Mucosa of stomach (tissue), 1 donor: ENCODE data around the gene MYH7.
"Not testable (repeated sequence)": the region's sequence is repeated elsewhere in the genome, so short reads cannot be mapped to it uniquely, and the experiment has no call there.

Experiments
- H3K27me3 ChIP-seq: one replicate; pipeline ENCODE4 v1.7.0; 2013; ENCODE audit warnings: mild to moderate bottlenecking, low read length; ENCODE audit not compliant: control insufficient read depth, insufficient read depth
- H3K36me3 ChIP-seq: one replicate; pipeline ENCODE4 v1.7.0; 2013; ENCODE audit warnings: low read length; ENCODE audit not compliant: control insufficient read depth, insufficient read depth
- H3K4me1 ChIP-seq: one replicate; pipeline ENCODE4 v1.7.0; 2013; ENCODE audit warnings: mild to moderate bottlenecking, low read length; ENCODE audit not compliant: control insufficient read depth, insufficient read depth
- H3K4me3 ChIP-seq: one replicate; pipeline ENCODE4 v1.7.0; 2013; ENCODE audit warnings: low read length
- H3K9ac ChIP-seq: one replicate; pipeline ENCODE4 v1.7.0; 2013; ENCODE audit warnings: mild to moderate bottlenecking, low read length, moderate library complexity
- H3K9me3 ChIP-seq: one replicate; pipeline ENCODE4 v1.7.0; 2013; ENCODE audit warnings: mild to moderate bottlenecking, low read length, moderate library complexity; ENCODE audit not compliant: control insufficient read depth
- donor health status: Pancreatic carcinoma.

Gene MYH7

DNA sequence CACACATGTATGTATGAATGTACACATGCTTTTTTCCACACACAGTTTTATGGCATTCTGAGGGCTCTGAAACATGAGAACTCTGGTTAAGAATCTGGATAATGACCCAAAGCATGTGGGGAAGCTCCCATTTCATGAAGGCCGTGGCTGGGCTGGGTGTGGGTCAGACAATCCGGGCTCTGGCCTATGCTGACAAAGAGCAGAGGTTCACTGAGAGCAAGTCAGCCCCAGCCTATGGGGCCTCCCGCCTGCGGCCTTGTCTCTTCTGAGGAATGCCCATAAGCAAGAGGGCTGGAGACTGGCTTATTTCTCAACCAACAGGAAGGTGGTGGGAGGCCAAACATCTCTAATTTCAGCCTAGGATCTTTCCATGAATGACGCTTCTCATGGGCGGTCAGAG is 35.9 kb downstream of the MYH7 start:
- no peak overlapping the region for H3K4me3 ChIP-seq
- no peaks in the 10 kb centered on the region for H3K9me3 ChIP-seq
- no peak overlapping the region for H3K9ac ChIP-seq
- H3K27me3 ChIP-seq, result peaks cover 13% of the 10 kb centered on the region
- H3K36me3 ChIP-seq, result no peaks in the 10 kb centered on the region
- H3K4me1 ChIP-seq, result no peaks in the 10 kb centered on the region

DNA sequence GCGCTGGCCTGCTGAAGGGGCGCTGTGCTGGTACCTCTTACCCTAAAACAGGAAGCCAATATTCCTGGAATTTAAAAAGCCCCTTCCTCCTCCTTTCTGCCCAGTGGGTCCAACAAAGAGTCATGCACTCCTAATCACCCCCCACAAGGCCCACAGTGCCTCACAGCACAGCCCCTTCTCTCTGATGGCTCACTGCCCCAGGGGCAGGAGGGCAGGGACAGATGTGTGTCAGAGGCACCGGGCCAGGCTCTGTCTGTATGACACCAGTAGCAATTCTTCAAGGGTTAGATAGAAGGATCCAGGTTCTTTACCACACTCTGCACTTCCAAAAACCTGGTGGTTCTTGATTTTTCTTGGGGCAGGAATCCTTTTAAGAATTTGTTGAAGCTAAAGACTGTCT is 36.3 kb downstream of the MYH7 start:
- Histone ChIP-seq H3K4me3 (no peak overlapping the region), H3K36me3 (no peaks in the 10 kb centered on the region)

DNA sequence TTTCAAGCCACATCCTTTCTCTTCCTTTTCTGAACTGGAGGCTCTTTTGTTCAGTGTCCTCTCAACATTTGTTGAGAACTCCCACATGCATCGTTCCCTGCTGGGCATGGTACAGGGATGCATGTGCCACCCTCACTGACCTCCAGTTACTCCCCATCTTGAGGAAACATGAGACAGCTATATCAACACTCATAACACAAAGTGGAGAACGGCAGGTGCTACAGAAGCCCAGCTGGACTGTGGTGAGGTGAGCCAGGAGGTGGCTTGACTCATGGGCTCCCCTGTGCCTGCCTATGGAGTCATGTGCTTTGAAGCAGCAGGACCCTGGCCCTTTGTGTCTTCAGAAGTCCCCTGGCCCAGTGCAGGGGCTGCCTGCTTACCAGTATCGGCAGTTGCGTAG is 37.1 kb downstream of the MYH7 start:
- Histone ChIP-seq H3K27me3 (peaks cover 11% of the 10 kb centered on the region), H3K9me3 (no peaks in the 10 kb centered on the region), H3K4me1 (no peaks in the 10 kb centered on the region), H3K4me3 (no peak overlapping the region), H3K36me3 (no peaks in the 10 kb centered on the region), H3K9ac (no peak overlapping the region)

More for the DNA sequence above, 36.3 kb downstream of the MYH7 start:
- Histone ChIP-seq H3K9ac (no peak overlapping the region), H3K4me1 (no peaks in the 10 kb centered on the region), H3K27me3 (peaks cover 13% of the 10 kb centered on the region), H3K9me3 (no peaks in the 10 kb centered on the region)

DNA sequence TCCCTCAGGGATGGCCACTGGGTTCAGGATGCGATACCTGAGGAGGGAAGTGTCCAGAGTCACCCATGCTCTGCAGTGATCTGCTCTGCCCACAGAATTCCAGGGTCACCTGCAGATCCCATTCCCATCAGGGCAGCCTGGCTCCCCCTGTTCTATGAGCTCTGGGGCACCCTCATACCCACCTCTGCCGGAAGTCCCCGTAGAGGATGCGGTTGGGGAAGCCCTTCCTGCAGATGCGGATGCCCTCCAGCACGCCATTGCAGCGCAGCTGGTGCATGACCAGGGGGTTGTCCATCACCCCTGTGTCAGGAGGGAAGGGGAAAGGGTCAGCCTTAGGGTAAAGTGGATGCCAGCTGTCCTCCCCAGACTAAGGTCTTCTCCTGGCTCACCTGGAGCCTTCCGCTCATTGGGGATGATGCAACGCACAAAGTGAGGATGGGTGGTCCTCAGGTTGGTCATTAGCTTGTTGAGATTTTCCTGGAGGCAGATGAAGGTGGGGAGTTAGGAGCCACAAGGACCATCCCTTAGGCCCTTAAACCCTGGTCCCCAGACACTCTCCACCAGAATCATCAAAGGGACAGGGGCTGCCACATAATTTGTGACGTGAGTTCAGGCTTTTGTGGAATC is 38.6 kb downstream of the MYH7 start:
- no peak overlapping the region for H3K4me3 ChIP-seq
- no peaks in the 10 kb centered on the region for H3K9me3 ChIP-seq
- no peaks in the 10 kb centered on the region for H3K36me3 ChIP-seq
- H3K27me3 ChIP-seq, result peaks cover under 1% of the 10 kb centered on the region
- no peaks in the 10 kb centered on the region for H3K4me1 ChIP-seq
- H3K9ac ChIP-seq, result no peak overlapping the region

DNA sequence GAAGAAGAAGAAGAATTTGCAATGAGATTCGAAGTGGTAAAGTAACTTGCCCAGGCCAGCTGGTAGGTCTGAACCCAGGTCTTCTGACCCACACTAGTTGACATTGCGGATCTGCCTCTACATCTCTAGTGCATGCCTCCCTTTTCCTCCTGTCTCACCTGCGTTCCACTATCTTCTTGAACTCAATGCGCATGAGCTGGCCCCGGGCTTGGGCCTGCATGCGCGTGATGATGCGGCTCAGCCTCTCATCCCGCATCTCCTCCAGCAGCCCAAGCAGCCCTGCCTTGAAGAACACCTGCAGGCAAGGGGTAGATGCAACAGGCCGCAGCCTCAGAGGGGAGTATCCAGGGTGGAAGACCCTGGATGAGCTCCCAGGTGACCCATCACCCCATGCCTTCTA is 39.3 kb downstream of the MYH7 start:
- Histone ChIP-seq H3K4me1 (no peaks in the 10 kb centered on the region), H3K27me3 (no peaks in the 10 kb centered on the region), H3K9me3 (no peaks in the 10 kb centered on the region), H3K4me3 (no peak overlapping the region), H3K9ac (no peak overlapping the region), H3K36me3 (no peaks in the 10 kb centered on the region)

DNA sequence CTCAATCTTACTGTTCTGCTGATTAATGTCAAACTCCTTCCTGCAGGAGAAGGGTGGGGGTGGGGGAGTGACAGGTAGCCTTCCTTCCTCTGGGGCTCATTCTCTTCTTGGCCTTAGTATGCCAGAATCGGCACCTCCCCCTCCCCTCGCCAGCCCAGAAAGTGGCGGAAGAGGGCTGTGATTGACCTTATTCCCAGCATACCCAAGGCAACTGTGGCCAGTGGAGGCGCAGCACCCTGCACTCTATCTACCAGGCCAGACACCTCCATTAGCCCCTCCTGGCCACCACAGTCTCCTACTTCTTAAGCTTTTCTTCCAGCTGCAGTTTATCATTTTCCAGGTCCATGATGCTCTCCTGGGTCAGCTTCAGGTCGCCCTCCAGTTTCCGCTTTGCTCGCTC is 42.8 kb downstream of the MYH7 start:
- no peaks in the 10 kb centered on the region for H3K27me3 ChIP-seq
- no peak overlapping the region for H3K4me3 ChIP-seq
- H3K36me3 ChIP-seq, result no peaks in the 10 kb centered on the region
- no peaks in the 10 kb centered on the region for H3K9me3 ChIP-seq
- no peak overlapping the region for H3K9ac ChIP-seq
- H3K4me1 ChIP-seq, result no peaks in the 10 kb centered on the region

DNA sequence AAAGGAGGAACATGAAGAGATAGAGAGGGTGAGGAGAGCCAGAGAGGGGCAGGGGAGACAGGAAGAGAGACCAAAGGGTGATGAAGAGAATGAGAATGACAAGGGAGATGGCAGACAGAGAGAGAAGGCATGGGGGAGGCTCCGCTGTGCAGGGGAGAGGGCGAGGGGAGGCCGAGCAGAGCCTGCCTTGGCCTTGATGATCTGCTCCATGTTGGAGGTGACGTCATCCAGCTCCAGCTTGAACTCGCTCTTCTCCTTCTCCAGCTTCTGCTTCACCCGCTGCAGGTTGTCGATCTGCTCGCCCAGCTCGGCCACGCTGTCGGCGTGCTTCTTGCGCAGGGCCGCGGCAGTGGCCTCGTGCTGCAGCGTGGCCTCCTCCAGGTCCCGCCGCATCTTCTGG is 45.6 kb downstream of the MYH7 start:
- H3K9me3 ChIP-seq, H3K4me3 ChIP-seq, H3K36me3 ChIP-seq, H3K27me3 ChIP-seq, H3K4me1 ChIP-seq, H3K9ac ChIP-seq: not testable (repeated sequence)

DNA sequence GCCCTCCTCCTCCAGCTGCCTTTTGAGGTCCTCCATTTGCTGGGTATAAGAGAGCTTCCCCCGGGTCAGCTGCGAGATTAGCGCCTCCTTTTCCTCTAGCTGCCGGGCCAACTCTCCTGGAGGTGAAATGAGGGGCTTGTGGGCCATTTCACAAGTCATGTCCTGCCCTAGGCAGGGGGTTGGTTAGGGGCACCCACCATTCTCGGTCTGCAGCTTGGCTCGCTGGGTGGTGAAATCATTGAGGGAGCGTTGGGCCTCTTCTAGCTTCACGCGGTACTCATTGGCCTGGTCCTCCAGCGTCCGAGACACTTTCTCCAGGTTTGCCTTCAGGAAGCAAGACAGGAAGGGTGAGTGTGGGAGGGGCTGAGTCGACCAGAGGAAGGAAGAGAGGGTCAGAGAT is 46.1 kb downstream of the MYH7 start:
- H3K27me3 ChIP-seq, result no peaks in the 10 kb centered on the region
- no peak overlapping the region for H3K4me3 ChIP-seq
- no peaks in the 10 kb centered on the region for H3K9me3 ChIP-seq
- H3K9ac ChIP-seq, result no peak overlapping the region
- no peaks in the 10 kb centered on the region for H3K36me3 ChIP-seq
- H3K4me1 ChIP-seq, result no peaks in the 10 kb centered on the region

DNA sequence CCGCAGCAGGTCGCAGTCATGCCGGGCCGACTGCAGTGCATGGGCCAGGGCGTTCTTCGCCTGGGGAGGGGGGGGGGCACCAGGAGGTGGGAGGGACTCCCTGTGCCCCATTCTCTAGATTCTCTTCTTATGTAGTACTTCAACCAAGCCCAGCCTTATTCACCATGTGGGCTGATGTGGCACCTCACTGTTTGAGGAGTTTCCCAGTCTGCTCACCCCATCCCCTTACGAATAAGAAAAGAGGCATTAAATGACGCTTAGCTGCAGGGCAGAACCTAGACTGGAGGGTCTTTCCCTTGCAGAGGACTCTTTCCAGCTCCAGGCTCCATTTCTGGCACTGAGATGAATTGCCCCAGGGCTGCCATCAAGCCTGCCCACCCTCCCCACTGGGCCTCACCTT is 46.5 kb downstream of the MYH7 start:
- Histone ChIP-seq H3K9me3 (no peaks in the 10 kb centered on the region), H3K36me3 (no peaks in the 10 kb centered on the region), H3K4me3 (no peak overlapping the region), H3K27me3 (no peaks in the 10 kb centered on the region), H3K9ac (no peak overlapping the region), H3K4me1 (no peaks in the 10 kb centered on the region)

DNA sequence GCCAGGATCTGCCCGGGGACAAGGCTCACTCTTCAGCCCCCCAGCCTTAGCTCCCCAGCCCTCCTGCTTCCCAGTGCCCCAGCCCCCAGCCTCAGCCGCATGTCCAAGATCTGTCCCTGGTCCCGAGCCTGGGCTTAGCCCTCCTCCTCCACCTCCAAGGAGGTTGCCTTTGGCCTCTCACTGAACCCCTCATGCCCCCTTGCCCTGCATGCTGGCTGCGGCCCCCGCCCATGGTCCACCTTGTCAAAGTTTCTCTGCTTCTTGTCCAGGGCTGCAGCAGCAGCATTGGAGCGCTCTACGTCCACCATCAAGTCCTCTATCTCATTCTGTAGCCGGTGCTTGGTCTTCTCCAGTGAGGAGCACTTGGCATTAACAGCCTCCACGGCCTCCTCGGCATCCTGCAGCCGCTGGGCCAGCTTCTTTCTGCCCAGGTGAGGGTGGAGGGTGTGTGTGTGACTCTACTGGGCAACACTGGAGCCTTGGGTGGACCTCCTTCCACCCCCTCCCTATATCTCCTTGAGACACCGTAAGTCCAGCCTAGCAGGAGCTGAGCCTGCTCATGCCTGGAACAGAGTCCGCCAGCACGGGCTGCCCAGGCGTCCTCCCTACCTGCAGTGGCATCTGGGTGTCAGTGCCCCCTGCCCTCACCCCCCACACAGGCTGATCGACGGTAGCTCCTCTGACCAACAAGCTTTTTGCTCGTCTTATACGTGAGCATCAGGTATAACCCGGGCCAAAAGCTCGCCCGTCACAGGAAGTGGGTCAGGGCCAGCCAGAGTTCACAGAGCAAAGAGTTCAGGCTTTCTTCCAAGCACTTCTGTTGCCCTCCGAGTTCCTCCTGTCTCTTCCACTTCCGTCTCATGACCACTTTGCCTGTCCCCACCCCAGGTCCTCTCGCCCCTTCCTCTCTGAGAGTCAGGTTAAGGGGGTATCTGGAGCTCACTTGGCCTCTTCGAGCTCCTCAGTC is 47.3 kb downstream of the MYH7 start:
- Histone ChIP-seq H3K27me3 (no peaks in the 10 kb centered on the region), H3K9me3 (no peaks in the 10 kb centered on the region), H3K4me3 (no peak overlapping the region), H3K36me3 (no peaks in the 10 kb centered on the region), H3K9ac (no peak overlapping the region), H3K4me1 (no peaks in the 10 kb centered on the region)

DNA sequence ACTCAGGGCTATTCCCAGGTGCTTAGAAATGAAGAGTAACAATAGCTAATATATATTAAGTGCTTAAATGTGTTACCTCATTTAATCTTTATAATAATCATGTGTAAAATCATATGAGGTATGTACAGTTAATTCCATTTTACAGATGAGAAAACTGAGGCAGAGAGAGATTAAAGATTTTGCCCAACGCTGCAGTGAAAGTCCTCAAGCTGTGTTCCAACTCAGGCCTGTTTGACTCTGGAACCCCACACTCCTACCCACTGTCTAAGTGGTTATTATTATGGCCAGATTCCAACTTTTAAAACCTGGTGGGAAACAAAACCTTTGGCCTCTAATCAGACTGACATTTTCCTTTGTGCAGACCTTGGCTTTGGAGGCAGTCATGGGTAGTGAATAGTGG is 48.5 kb downstream of the MYH7 start:
- Histone ChIP-seq H3K4me3 (no peak overlapping the region), H3K4me1 (no peaks in the 10 kb centered on the region), H3K36me3 (no peaks in the 10 kb centered on the region), H3K27me3 (no peaks in the 10 kb centered on the region), H3K9me3 (no peaks in the 10 kb centered on the region), H3K9ac (no peak overlapping the region)

DNA sequence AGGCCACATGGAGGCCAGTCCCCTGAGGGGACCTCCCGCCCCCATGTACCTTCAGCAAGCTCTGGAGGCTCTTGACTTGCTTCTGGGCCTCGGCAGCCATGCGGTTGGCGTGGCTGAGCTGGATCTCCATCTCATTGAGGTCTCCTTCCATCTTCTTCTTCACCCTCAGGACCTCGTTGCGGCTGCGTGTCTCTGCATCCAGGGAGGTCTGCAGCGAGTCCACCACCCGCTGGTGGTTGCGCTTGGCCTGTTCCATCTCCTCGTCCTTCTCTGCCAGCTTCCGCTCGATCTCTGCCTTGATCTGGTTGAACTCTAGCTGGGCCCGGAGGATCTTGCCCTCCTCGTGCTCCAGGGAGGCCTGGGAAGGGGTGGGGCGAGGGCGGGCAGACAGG is 49.2 kb downstream of the MYH7 start:
- H3K9me3 ChIP-seq, H3K4me3 ChIP-seq, H3K36me3 ChIP-seq, H3K4me1 ChIP-seq, H3K9ac ChIP-seq, H3K27me3 ChIP-seq: not testable (repeated sequence)
